ENCODE measurements around the gene GRIN3B.

GRIN3B gene

GRCh38 chr19:976476-976875 lies 23.7 kb upstream of the GRIN3B start:
- DNase-seq (ENCODE audit: extremely low spot score) = no peak
- POLR2A ChIA-PET = no interaction called here
- CTCF ChIA-PET = interaction anchor here (1.1 to 2.1 kb wide), 5 partner anchors 12 to 56 kb away, joined by 3 to 5 read pairs (median 3); no protein-coding TSS in a partner anchor
- TF ChIP-seq CTCF (IDR thresholded peaks at IDR 0.05; ENCODE audit: control extremely low read depth, extremely low read depth, low read depth, missing control alignments) = no peak

- DNase-seq (ENCODE audit: extremely low spot score) = no peak
- ChIA-PET POLR2A (no interaction called here), CTCF (interaction anchor here (1.1 to 2.1 kb wide), 5 partner anchors 12 to 56 kb away, joined by 3 to 5 read pairs (median 3); no protein-coding TSS in a partner anchor)
- no peak for TF ChIP-seq CTCF (IDR thresholded peaks at IDR 0.05; ENCODE audit: control extremely low read depth, extremely low read depth, low read depth, missing control alignments)
These were observed 23.2 kb upstream of the GRIN3B start for GRCh38 chr19:977058-977464.

GRCh38 chr19:979318-979741 lies 20.9 kb upstream of the GRIN3B start:
- DNase-seq (ENCODE audit: extremely low spot score) = peak; percentile 82
- POLR2A ChIA-PET = no interaction called here
- TF ChIP-seq CTCF (IDR thresholded peaks at IDR 0.05; ENCODE audit: control extremely low read depth, extremely low read depth, low read depth, missing control alignments) = no peak
- CTCF ChIA-PET = interaction anchor here (0.8 to 2.9 kb wide), 5 partner anchors 21 to 210 kb away, joined by 3 to 15 read pairs (median 3); partner anchors contain the start of gene GRIN3B

GRCh38 chr19:980133-980998 lies 19.9 kb upstream of the GRIN3B start:
- ChIA-PET CTCF (interaction anchor here (0.8 to 8.9 kb wide), 6 partner anchors 20 to 211 kb away, joined by 3 to 136 read pairs (median 4); partner anchors contain the start of gene GRIN3B), POLR2A (interaction anchor here (1.6 kb wide), 1 partner anchor 16 kb away, joined by 4 read pairs; no protein-coding TSS in a partner anchor)
- DNase-seq (ENCODE audit: extremely low spot score) = no peak
- TF ChIP-seq CTCF (IDR thresholded peaks at IDR 0.05; ENCODE audit: control extremely low read depth, extremely low read depth, low read depth, missing control alignments) = no peak

- peak; percentile 93 for DNase-seq (ENCODE audit: extremely low spot score)
- CTCF ChIA-PET = interaction anchor here (0.7 to 8.9 kb wide), 13 partner anchors 8 to 119 kb away, joined by 3 to 136 read pairs (median 4); no protein-coding TSS in a partner anchor
These were observed 17.6 kb upstream of the GRIN3B start for GRCh38 chr19:982567-983170.

More at GRCh38 chr19:982567-983170, 17.6 kb upstream of the GRIN3B start:
- POLR2A ChIA-PET = interaction anchor here (0.7 kb wide), 1 partner anchor 45 kb away, joined by 4 read pairs; no protein-coding TSS in a partner anchor
- peak; percentile 99 for TF ChIP-seq CTCF (IDR thresholded peaks at IDR 0.05; ENCODE audit: control extremely low read depth, extremely low read depth, low read depth, missing control alignments)
